EH (cell line): Measurements from ENCODE around the gene FAR1.
"Not testable (repeated sequence)": the region's sequence is repeated elsewhere in the genome, so short reads cannot be mapped to it uniquely, and the experiment has no call there.

Source experiments
- DNase-seq: peaks from one replicate; pipeline ENCODE4 v3.0.0-alpha.2; 2015; ENCODE audit warnings: low read depth

FAR1 gene

GRCh38 chr11:13668102-13668956, at the start of gene FAR1:
FAR1 (plus strand) TSS chr11:13668668; CDS start chr11:13694766, 26,098 bp downstream.
- peak; percentile 99 for DNase-seq

GRCh38 chr11:13620063-13620462, 48.4 kb upstream of the FAR1 start:
- no peak for DNase-seq

GRCh38 chr11:13626818-13627217, 41.6 kb upstream of the FAR1 start:
- not testable (repeated sequence) for DNase-seq

GRCh38 chr11:13628634-13629033, 39.8 kb upstream of the FAR1 start:
- not testable (repeated sequence) for DNase-seq

- no peak for DNase-seq
Observed at GRCh38 chr11:13629779-13630178, 38.7 kb upstream of the FAR1 start.

GRCh38 chr11:13635290-13635689, 33.2 kb upstream of the FAR1 start:
- DNase-seq, result no peak

- no peak for DNase-seq
Observed at GRCh38 chr11:13635804-13636203, 32.7 kb upstream of the FAR1 start.

- DNase-seq, result no peak
Observed at GRCh38 chr11:13637125-13638069, 31.1 kb upstream of the FAR1 start.

- no peak for DNase-seq
Observed at GRCh38 chr11:13638422-13638821, 30.0 kb upstream of the FAR1 start.

- DNase-seq, result no peak
Observed at GRCh38 chr11:13644997-13645687, 23.3 kb upstream of the FAR1 start.

GRCh38 chr11:13647391-13647790, 21.1 kb upstream of the FAR1 start:
- DNase-seq, result no peak

GRCh38 chr11:13649619-13650018, 18.8 kb upstream of the FAR1 start:
- no peak for DNase-seq

GRCh38 chr11:13651515-13651914, 17.0 kb upstream of the FAR1 start:
- DNase-seq, result not testable (repeated sequence)

GRCh38 chr11:13661074-13661623, 7.3 kb upstream of the FAR1 start:
- no peak for DNase-seq

GRCh38 chr11:13663631-13664071, 4.8 kb upstream of the FAR1 start:
- DNase-seq, result peak; percentile 21

GRCh38 chr11:13664351-13664750, 4.1 kb upstream of the FAR1 start:
- DNase-seq, result no peak

- no peak for DNase-seq
Observed at GRCh38 chr11:13666708-13667107, 1.8 kb upstream of the FAR1 start.

- DNase-seq, result peak; percentile 43
Observed at GRCh38 chr11:13667245-13667644, 1.2 kb upstream of the FAR1 start.

GRCh38 chr11:13667795-13668101, 720 bp upstream of the FAR1 start:
- DNase-seq, result no peak

GRCh38 chr11:13668957-13669521, 571 bp downstream of the FAR1 start:
- DNase-seq, result peak; percentile 33
